Measurements from ENCODE around the gene REM2. TPM values are rescaled to one million over a fixed set of nuclear protein-coding genes. Genes with fewer than 3 reads are reported as not detected.
A peak's percentile ranks its signal among the peaks of the same experiment; 100 is the strongest.
"Not testable (repeated sequence)": the region's sequence is repeated elsewhere in the genome, so short reads cannot be mapped to it uniquely, and the experiment has no call there.

REM2 gene
- polyA plus RNA-seq, 1 donor (not counting 4 experiments of a cell fraction or from before 2014, with no cell fraction given), result 0.05 TPM

DNA sequence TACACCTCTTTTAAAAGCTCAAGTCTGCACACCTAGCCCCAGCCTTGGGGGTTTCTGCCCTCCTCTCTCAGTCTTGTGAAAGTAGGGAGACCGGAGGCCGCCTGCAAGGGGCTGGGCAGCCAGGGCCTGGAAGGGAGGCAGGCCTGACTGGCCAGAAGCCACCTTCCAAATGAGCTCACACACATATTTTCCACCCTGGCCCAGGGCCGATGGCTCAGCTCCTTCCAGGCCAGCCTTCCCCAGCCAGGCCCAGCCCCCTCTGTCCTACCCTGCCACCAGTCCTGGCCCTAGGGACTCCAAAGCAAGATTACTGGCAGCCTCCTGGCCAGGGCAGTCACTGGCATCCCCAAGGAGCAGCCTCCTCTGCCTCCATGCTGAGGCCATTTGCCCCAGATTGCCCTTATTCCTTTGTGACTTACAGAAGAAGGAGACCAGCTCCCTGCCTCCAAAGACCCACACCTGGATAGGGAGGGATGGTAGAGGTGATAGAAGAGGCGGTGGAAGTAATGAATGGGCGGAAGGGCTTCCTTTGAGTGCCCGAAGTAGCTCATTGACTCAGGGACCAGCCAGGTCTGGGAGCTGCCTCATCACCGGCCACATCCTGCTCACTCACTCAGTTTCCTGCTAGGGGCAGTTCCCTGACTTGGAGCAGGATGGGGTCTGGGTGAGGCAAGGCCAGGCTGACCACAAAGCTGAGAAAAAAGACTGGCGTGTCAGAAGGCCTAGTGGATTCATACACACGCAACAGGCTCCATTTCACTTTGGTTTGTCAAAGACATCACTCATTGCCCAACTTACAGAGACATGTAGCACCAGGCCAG, 31.9 kb upstream of the REM2 start:
- Histone ChIP-seq H3K9me3 (ENCODE audit: control insufficient read depth, low read depth, low read length) (no peaks in the 10 kb centered on the region), H3K4me2 (ENCODE audit: control insufficient read depth, extremely low read depth, insufficient read depth, low read depth, low read length) (peak overlapping the region; percentile 52), H3K9ac (ENCODE audit: control insufficient read depth, extremely low read depth, insufficient read depth, low read length) (peak overlapping the region; percentile 48), H3K27ac (ENCODE audit: control insufficient read depth, insufficient read depth, low read length) (peak overlapping the region; percentile 63), H2AFZ (ENCODE audit: control insufficient read depth, low read length) (peak overlapping the region; percentile 10), H3K36me3 (ENCODE audit: control insufficient read depth in 2 of 2, extremely low read depth in 1 of 2, insufficient read depth in 2 of 2, low read length in 2 of 2) (peaks cover 12 to 14% of the 10 kb centered on the region in 2 experiments), H4K20me1 (ENCODE audit: control insufficient read depth, extremely low read depth, insufficient read depth, low read length) (no peaks in the 10 kb centered on the region), H3K4me3 (ENCODE audit: control insufficient read depth in 2 of 3, extremely low read depth in 1 of 3, insufficient read depth in 2 of 3, low read depth in 1 of 3, low read length in 3 of 3) (peak overlapping the region in 1 of 3 experiments; percentile 15), H3K9me1 (ENCODE audit: control insufficient read depth, extremely low read depth, insufficient read depth, low read length) (no peaks in the 10 kb centered on the region), H3K4me1 (ENCODE audit: control insufficient read depth, extremely low read depth, insufficient read depth, low read length) (peaks cover 69% of the 10 kb centered on the region), H3K79me2 (ENCODE audit: control insufficient read depth, insufficient read depth, low read length) (no peaks in the 10 kb centered on the region), H3K27me3 (ENCODE audit: control insufficient read depth, extremely low read depth, insufficient read depth, low read length) (no peaks in the 10 kb centered on the region)
- FAIRE-seq (peak; percentile 86), DNase-seq (ENCODE audit: low read depth, low spot score) (peak; percentile 78)
- dilution Hi-C loops (cut with MboI; ENCODE audit: extremely low pct_ligation_motif_present, low sequenced_read_pairs), result no loop called here
- TF ChIP-seq CTCF (optimal IDR thresholded peaks at IDR 0.05 in 1 of 3, IDR thresholded peaks at IDR 0.05 in 1 of 3, conservative IDR thresholded peaks at IDR 0.05 in 1 of 3; ENCODE audit: extremely low read depth in 1 of 3, insufficient read depth in 2 of 3, low read length in 3 of 3) (no peak), EZH2 (IDR thresholded peaks at IDR 0.05; ENCODE audit: low read length) (no peak)

- H3K36me3 ChIP-seq (ENCODE audit: control insufficient read depth in 2 of 2, extremely low read depth in 1 of 2, insufficient read depth in 2 of 2, low read length in 2 of 2); H4K20me1 ChIP-seq (ENCODE audit: control insufficient read depth, extremely low read depth, insufficient read depth, low read length); H3K9me1 ChIP-seq (ENCODE audit: control insufficient read depth, extremely low read depth, insufficient read depth, low read length); H3K79me2 ChIP-seq (ENCODE audit: control insufficient read depth, insufficient read depth, low read length); H3K9ac ChIP-seq (ENCODE audit: control insufficient read depth, extremely low read depth, insufficient read depth, low read length); H3K4me2 ChIP-seq (ENCODE audit: control insufficient read depth, extremely low read depth, insufficient read depth, low read depth, low read length); H3K9me3 ChIP-seq (ENCODE audit: control insufficient read depth, low read depth, low read length); DNase-seq (ENCODE audit: low read depth, low spot score); H2AFZ ChIP-seq (ENCODE audit: control insufficient read depth, low read length); FAIRE-seq; dilution Hi-C loops (cut with MboI; ENCODE audit: extremely low pct_ligation_motif_present, low sequenced_read_pairs); H3K27me3 ChIP-seq (ENCODE audit: control insufficient read depth, extremely low read depth, insufficient read depth, low read length); H3K4me3 ChIP-seq (ENCODE audit: control insufficient read depth in 2 of 3, extremely low read depth in 1 of 3, insufficient read depth in 2 of 3, low read depth in 1 of 3, low read length in 3 of 3): not testable (repeated sequence)
- H3K4me1 ChIP-seq (ENCODE audit: control insufficient read depth, extremely low read depth, insufficient read depth, low read length), result peaks cover 59% of the 10 kb centered on the region
- H3K27ac ChIP-seq (ENCODE audit: control insufficient read depth, insufficient read depth, low read length), result peak overlapping the region; percentile 63
Observed at GRCh38 chr14:22852178-22852577, 30.8 kb upstream of the REM2 start.
